GM10847 (cell line): ENCODE data around the gene IQSEC3.

ENCODE experiments used
- POLR2A ChIP-seq: IDR thresholded peaks from 2 replicates; pipeline ENCODE4 v1.6.1; 2011; ENCODE audit not compliant: insufficient read length; ENCODE audit errors: extremely low read depth

The IQSEC3 gene

GRCh38 chr12:167959-168600, 101.5 kb downstream of the IQSEC3 start:
- TF ChIP-seq POLR2A: no peak

GRCh38 chr12:168763-169525, 102.4 kb downstream of the IQSEC3 start:
- TF ChIP-seq POLR2A: no peak

- no peak for TF ChIP-seq POLR2A
Measured at GRCh38 chr12:169528-170370, 103.2 kb downstream of the IQSEC3 start.

- no peak for TF ChIP-seq POLR2A
Measured at GRCh38 chr12:170371-171225, 104.0 kb downstream of the IQSEC3 start.

- no peak for TF ChIP-seq POLR2A
Measured at GRCh38 chr12:171276-171675, 104.7 kb downstream of the IQSEC3 start.

GRCh38 chr12:171743-172676, 105.4 kb downstream of the IQSEC3 start:
- no peak for TF ChIP-seq POLR2A

- no peak for TF ChIP-seq POLR2A
Measured at GRCh38 chr12:172732-173161, 106.2 kb downstream of the IQSEC3 start.

GRCh38 chr12:174124-174523, 107.6 kb downstream of the IQSEC3 start:
- no peak for TF ChIP-seq POLR2A

GRCh38 chr12:174596-174995, 108.0 kb downstream of the IQSEC3 start:
- no peak for TF ChIP-seq POLR2A

GRCh38 chr12:175250-175649, 108.7 kb downstream of the IQSEC3 start:
- TF ChIP-seq POLR2A: no peak

- no peak for TF ChIP-seq POLR2A
Measured at GRCh38 chr12:175759-176158, 109.2 kb downstream of the IQSEC3 start.

GRCh38 chr12:176321-177181, 110.0 kb downstream of the IQSEC3 start:
- no peak for TF ChIP-seq POLR2A

GRCh38 chr12:177336-177979, 110.9 kb downstream of the IQSEC3 start:
- TF ChIP-seq POLR2A: no peak
